Brain microvascular endothelial cell (primary cell): ENCODE measurements around the gene NAT14.
"Not testable (repeated sequence)": the region's sequence is repeated elsewhere in the genome, so short reads cannot be mapped to it uniquely, and the experiment has no call there.

Source experiments
- DNase-seq: peaks from one replicate; pipeline ENCODE4 v3.0.0-alpha.2; 2020
- H3K27ac ChIP-seq: fragments of 250-450 bp; sonication (Bioruptor Pico); 2 replicates; pipeline ENCODE4 v1.5.1; 2020; ENCODE audit warnings: mild to moderate bottlenecking, moderate library complexity
- H3K27me3 ChIP-seq: fragments of 250-450 bp; sonication (Bioruptor Pico); replicated peaks from 2 replicates; pipeline ENCODE4 v1.5.1; 2020; ENCODE audit warnings: mild to moderate bottlenecking
- H3K36me3 ChIP-seq: fragments of 250-450 bp; sonication (Bioruptor Pico); replicated peaks from 2 replicates; pipeline ENCODE4 v1.5.1; 2020; ENCODE audit warnings: mild to moderate bottlenecking
- H3K4me3 ChIP-seq: 2 replicates; pipeline ENCODE4 v1.5.1; 2011; ENCODE audit warnings: low read depth, mild to moderate bottlenecking, control low read depth, low read length, moderate library complexity
- in situ Hi-C: cut with HindIII; loops from 2 replicates; pipeline ENCODE4 v1.10.0; 2017; ENCODE audit warnings: low sequenced_read_pairs, low pct_ligation_motif_present
- TF ChIP-seq, protein P1 (sequence below): IDR thresholded peaks from 2 replicates; pipeline ENCODE4 v1.5.1; 2011; ENCODE audit warnings: low read depth, mild to moderate bottlenecking, moderate library complexity, low read length, control low read depth, inconsistent platforms; ENCODE audit errors: missing control alignments

The NAT14 gene

GRCh38 chr19:55444646-55445045 lies 40.3 kb upstream of the NAT14 start:
- Histone ChIP-seq H3K27ac (no peak overlapping the region), H3K4me3 (no peak overlapping the region), H3K36me3 (no peaks in the 10 kb centered on the region), H3K27me3 (peaks cover 37% of the 10 kb centered on the region)
- DNase-seq = no peak
- TF ChIP-seq, protein P1, sequence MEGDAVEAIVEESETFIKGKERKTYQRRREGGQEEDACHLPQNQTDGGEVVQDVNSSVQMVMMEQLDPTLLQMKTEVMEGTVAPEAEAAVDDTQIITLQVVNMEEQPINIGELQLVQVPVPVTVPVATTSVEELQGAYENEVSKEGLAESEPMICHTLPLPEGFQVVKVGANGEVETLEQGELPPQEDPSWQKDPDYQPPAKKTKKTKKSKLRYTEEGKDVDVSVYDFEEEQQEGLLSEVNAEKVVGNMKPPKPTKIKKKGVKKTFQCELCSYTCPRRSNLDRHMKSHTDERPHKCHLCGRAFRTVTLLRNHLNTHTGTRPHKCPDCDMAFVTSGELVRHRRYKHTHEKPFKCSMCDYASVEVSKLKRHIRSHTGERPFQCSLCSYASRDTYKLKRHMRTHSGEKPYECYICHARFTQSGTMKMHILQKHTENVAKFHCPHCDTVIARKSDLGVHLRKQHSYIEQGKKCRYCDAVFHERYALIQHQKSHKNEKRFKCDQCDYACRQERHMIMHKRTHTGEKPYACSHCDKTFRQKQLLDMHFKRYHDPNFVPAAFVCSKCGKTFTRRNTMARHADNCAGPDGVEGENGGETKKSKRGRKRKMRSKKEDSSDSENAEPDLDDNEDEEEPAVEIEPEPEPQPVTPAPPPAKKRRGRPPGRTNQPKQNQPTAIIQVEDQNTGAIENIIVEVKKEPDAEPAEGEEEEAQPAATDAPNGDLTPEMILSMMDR = no peak
- in situ Hi-C loops = no loop called here

- no peak for DNase-seq
- H3K36me3 ChIP-seq = no peaks in the 10 kb centered on the region
- TF ChIP-seq, protein P1 = no peak
- H3K27me3 ChIP-seq = peaks cover 28% of the 10 kb centered on the region
- H3K27ac ChIP-seq = no peak overlapping the region
- in situ Hi-C loops = no loop called here
- no peak overlapping the region for H3K4me3 ChIP-seq
These were observed 38.9 kb upstream of the NAT14 start for GRCh38 chr19:55446060-55446459.

- no peak overlapping the region for H3K4me3 ChIP-seq
- H3K27me3 ChIP-seq = peaks cover 31% of the 10 kb centered on the region
- no peak overlapping the region for H3K27ac ChIP-seq
- TF ChIP-seq, protein P1 = no peak
- in situ Hi-C loops = no loop called here
- no peaks in the 10 kb centered on the region for H3K36me3 ChIP-seq
- DNase-seq = no peak
These were observed 37.4 kb upstream of the NAT14 start for GRCh38 chr19:55447421-55448174.

DNA sequence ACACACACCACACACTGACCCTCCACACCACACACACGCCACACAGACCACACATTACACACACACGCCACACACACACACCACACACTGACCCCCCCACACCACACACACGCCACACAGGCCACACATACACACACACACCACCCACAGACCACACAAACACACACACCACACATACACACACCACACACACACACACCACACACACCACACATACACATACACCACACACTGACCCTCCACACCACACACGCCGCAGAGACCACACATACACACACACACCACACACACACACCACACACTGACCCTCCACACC lies 36.9 kb upstream of the NAT14 start:
- H3K27me3 ChIP-seq = peaks cover 30% of the 10 kb centered on the region
- in situ Hi-C loops, DNase-seq, H3K4me3 ChIP-seq, H3K27ac ChIP-seq, H3K36me3 ChIP-seq: not testable (repeated sequence)

DNA sequence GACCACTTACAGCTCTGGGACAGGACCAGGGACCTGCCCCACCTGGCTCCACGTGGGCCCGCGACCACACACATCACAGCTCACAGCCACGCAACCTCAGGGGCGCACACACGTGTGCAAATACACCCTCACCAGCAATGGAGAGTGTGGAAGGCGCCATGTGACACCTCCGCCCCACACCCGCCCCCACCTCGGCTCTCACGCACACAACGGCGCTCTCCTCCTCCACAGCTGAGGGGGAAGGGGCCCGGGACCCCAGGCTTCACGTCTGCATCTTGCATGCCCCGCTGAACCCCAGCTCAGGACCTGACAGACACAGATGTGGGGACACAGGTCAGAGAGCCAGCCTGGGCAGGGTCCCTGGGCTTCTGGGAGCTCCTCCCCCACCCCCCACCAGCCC lies 35.5 kb upstream of the NAT14 start:
- in situ Hi-C loops = no loop called here
- peaks cover 20% of the 10 kb centered on the region for H3K27me3 ChIP-seq
- no peak overlapping the region for H3K27ac ChIP-seq
- no peaks in the 10 kb centered on the region for H3K36me3 ChIP-seq
- TF ChIP-seq, protein P1 = no peak
- DNase-seq = no peak
- H3K4me3 ChIP-seq = no peak overlapping the region

- in situ Hi-C loops = no loop called here
- Histone ChIP-seq H3K36me3 (no peaks in the 10 kb centered on the region), H3K27me3 (peaks cover 17% of the 10 kb centered on the region), H3K4me3 (no peak overlapping the region), H3K27ac (no peak overlapping the region)
- TF ChIP-seq, protein P1 = no peak
- DNase-seq = no peak
These were observed 33.6 kb upstream of the NAT14 start for GRCh38 chr19:55451163-55451964.
